Naive B cell (primary cell): ENCODE data around the gene TRIM8. TPM values are rescaled to one million over a fixed set of nuclear protein-coding genes. Genes with fewer than 3 reads are reported as not detected.
"Not testable (repeated sequence)": the region's sequence is repeated elsewhere in the genome, so short reads cannot be mapped to it uniquely, and the experiment has no call there.

ENCODE experiments used
- ATAC-seq, 2 donors: fragments of 150-1000 bp; cut with Tn5 transposase; 2 replicates each; pipeline ENCODE4 v1.10.0; 2021; ENCODE audit warnings: low read depth in 2 of 2, mild to moderate bottlenecking in 2 of 2, moderate library complexity in 2 of 2
- DNase-seq: peaks from one replicate; pipeline ENCODE4 v3.0.0; 2022
- H3K27ac Mint-ChIP-seq, 6 donors: one replicate each; pipeline ENCODE4 v1.8.0; 2020 to 2022; ENCODE audit warnings: mild to moderate bottlenecking in 6 of 6, mixed read lengths in 6 of 6, moderate library complexity in 5 of 6, inconsistent platforms in 2 of 6
- H3K27me3 Mint-ChIP-seq, 3 donors: one replicate each; pipeline ENCODE4 v1.8.0; 2021 to 2022; ENCODE audit warnings: mixed read lengths in 3 of 3, mild to moderate bottlenecking in 1 of 3
- H3K36me3 Mint-ChIP-seq, 2 donors: one replicate each; pipeline ENCODE4 v1.8.0; 2020 to 2022; ENCODE audit warnings: mixed read lengths in 2 of 2, inconsistent platforms in 1 of 2, mild to moderate bottlenecking in 1 of 2
- H3K4me1 Mint-ChIP-seq, 3 donors: one replicate each; pipeline ENCODE4 v1.8.0; 2020 to 2022; ENCODE audit warnings: mixed read lengths in 3 of 3, inconsistent platforms in 1 of 3, mild to moderate bottlenecking in 1 of 3, moderate library complexity in 1 of 3
- H3K4me3 Mint-ChIP-seq, 8 donors: one replicate each; pipeline ENCODE4 v1.8.0; 2020 to 2022; ENCODE audit warnings: mild to moderate bottlenecking in 8 of 8, mixed read lengths in 8 of 8, moderate library complexity in 8 of 8, inconsistent platforms in 2 of 8
- H3K9me3 Mint-ChIP-seq, 7 donors: one replicate each; pipeline ENCODE4 v1.8.0; 2020 to 2022; ENCODE audit warnings: mixed read lengths in 7 of 7, mild to moderate bottlenecking in 5 of 7, inconsistent platforms in 2 of 7, moderate library complexity in 1 of 7
- polyA plus RNA-seq, 6 donors: library from polyadenylated mRNA; unstranded; fragments of 300-500 nt; fragmentation: Illumina TruSeq; gene quantifications; one replicate each; pipeline ENCODE4 v1.2.3, GENCODE V29; 2021; ENCODE audit warnings: low read depth in 6 of 6

Gene TRIM8
- polyA plus RNA-seq, 6 donors from 2014 or later: 27.1 to 45.8 (median 30.2) TPM

DNA sequence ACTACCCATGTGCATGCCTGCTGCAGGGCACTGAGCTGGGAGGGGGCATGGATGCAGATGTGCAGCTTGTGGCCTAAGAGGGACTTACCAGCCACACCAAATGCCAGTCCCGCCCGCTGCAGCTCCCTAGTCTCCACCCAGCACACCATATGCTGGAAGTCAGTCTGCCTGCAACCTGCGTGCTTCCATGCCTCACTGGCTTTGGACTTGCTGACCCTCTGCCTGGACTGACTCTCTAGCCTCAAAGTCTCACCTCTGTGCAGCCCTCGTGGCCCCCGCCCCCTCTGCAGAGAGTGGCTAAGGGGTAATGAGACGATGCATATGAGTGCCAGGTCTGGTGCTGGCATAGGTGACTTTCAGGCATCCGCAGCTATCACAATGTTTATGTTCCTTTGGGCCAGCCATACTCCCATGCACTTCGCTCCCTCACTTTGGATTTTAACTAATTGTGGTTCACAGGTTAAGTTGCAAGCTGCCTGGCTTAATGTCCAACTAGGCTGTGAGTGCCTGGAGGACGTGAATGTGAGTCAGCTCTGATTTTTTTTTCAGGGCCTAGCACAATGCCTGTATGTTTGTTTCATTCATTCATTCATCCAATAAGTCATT, 21.7 kb downstream of the TRIM8 start:
- Mint-ChIP-seq H3K36me3 (no peaks in the 10 kb centered on the region), H3K27ac (no peak overlapping the region)

DNA sequence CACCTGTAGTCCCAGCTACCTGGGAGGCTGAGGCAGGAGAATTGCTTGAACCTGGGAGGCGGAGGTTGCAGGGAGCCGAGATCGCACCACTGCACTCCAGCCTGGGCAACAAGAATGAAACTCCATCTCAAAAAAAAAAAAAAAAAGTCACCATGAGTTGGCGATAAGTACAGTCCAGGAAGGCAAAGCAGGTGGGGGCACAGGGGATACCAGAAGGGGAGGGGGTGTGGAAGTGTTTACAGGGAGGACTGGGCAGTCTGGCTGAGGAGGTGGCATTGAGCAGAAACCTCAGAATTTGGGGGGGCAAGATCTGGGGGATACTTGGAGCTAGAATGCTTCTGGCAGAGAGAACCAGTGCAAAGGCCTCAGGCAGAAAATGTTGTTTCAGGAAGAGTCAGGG, 23.1 kb downstream of the TRIM8 start:
- not testable (repeated sequence) for ATAC-seq, H3K4me3 Mint-ChIP-seq, DNase-seq, H3K27me3 Mint-ChIP-seq, H3K36me3 Mint-ChIP-seq, H3K4me1 Mint-ChIP-seq, H3K9me3 Mint-ChIP-seq
- H3K27ac Mint-ChIP-seq: peak overlapping the region in 2 of 6 donors; percentile 28 to 68

More for the DNA sequence above, 21.7 kb downstream of the TRIM8 start:
- DNase-seq (no peak), ATAC-seq (no peak)
- Mint-ChIP-seq H3K9me3 (no peaks in the 10 kb centered on the region), H3K4me1 (peaks cover 9 to 13% (median 10%) of the 10 kb centered on the region in 3 donors), H3K27me3 (no peaks in the 10 kb centered on the region), H3K4me3 (no peak overlapping the region)

DNA sequence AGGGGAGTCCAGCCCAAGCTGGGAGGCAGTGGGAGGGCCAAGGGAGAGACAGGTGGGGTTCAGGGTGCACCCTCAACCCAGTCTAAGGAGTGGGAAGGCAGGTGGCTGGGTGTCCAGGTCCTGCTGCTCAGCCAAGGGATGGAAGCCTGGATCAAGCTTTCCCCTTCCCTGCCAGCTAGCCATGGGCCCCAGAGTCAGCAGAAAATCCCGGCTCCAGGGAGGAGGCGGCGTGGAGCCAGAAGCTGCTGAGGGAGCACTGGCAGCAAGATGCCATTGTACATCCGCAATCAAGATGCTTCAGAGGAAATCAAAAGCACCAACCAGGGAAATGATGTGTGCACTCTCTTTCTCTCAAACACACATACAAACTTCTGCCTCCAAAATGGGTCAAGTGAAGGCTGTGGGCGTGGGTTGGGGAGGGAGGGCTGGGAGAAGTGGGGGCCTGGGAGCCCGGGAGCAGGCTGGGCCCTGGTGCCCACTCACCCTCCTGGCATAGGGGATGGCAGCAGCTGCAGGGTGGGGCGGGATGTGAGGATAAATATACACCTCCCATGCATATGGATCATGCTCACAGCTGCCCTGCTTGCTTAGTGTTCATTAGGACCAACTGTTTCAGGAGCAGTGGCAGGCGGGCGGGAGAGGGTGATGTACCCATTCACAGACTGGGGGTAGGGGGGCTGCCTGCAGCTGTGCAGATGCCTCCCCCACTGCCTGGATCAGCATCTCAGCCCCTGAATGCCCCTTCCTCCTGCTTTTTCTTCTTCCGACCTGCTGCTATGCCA, 24.2 kb downstream of the TRIM8 start:
- Mint-ChIP-seq H3K4me3 (no peak overlapping the region), H3K27me3 (no peaks in the 10 kb centered on the region), H3K36me3 (no peaks in the 10 kb centered on the region), H3K4me1 (peaks cover 3 to 9% (median 8%) of the 10 kb centered on the region in 3 donors), H3K9me3 (no peaks in the 10 kb centered on the region), H3K27ac (peak overlapping the region in 1 of 6 donors; percentile 70)
- ATAC-seq: no peak
- DNase-seq: no peak

DNA sequence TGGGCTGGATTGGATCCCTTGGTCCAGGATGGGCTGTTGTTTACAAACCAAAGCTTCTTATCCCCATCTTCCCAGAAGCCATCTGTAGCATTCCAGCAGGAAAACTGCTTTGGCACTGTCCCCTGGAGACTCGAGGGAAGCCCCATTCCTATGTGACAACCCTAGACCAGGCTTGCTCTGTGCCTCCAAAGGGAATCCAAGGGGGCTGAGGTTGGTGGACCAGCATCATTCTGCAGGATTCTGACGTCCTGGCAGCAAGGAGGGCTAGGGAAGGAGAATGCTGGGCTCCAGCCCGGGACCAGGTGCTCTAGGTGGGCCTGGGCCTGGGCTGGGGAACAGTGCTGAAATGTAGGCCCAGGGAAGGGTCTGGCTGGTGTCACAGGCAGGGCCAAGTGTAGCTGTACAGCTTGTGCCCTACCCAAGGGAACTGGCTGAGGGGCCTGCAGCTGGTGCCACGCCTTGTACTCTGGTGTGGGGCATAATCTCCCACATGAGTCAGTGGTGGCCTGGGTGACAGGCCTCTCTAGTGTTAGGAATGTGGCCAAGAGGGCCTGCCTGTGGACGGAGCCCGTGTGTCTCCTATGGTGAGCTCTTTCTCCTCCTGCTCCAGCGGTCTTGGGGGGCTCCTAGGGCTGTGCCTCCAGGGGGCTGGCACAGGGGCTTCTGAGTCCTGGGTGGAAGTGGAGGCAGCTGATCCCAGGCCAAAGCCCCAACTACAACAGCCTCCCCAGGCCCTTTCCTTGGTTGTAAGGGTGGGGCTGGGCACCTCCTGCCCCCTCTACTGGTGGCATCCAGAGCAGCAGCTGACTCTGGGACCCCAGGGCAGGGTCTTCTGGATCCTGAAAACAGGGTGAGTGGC, 25.2 kb downstream of the TRIM8 start:
- peak overlapping the region in 1 of 6 donors; percentile 76 for H3K27ac Mint-ChIP-seq
- no peak overlapping the region for H3K4me3 Mint-ChIP-seq
- peaks cover 12 to 18% (median 17%) of the 10 kb centered on the region in 3 donors for H3K4me1 Mint-ChIP-seq
- DNase-seq (no peak), ATAC-seq (no peak)
- no peaks in the 10 kb centered on the region for H3K9me3 Mint-ChIP-seq
- H3K27me3 Mint-ChIP-seq: no peaks in the 10 kb centered on the region
- no peaks in the 10 kb centered on the region for H3K36me3 Mint-ChIP-seq

DNA sequence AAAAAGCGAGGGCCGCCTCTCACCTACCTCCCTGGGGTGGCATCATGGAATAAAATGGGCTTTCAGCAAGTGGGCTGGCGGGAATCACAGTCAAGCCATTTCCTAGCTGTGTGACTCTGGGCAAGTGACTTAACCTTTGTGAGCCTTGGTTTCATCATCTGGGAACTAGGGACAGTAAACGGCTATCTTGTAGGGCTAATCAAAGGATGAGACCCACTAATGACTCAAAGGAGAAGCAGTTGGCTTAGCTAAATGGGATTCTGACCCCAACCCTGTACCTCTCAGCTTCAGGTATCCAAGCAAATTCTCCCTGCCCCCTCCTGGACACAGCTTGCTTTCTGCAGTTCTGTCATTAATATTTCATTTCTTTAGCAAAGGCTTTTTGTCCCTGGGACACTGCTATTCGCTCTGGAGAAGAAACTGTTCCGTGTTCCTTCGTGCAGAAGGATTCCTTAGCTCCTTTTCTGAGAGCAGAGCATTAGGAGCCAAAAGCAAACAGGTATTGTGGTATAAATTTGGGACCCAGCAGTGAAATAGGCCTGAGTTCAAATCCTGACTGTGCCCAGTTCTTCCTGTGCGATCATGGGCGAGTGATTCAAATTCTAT, 25.9 kb downstream of the TRIM8 start:
- DNase-seq (no peak), ATAC-seq (no peak)
- H3K27ac Mint-ChIP-seq: no peak overlapping the region
- H3K36me3 Mint-ChIP-seq: no peaks in the 10 kb centered on the region
- peaks cover 18 to 24% (median 20%) of the 10 kb centered on the region in 3 donors for H3K4me1 Mint-ChIP-seq
- H3K4me3 Mint-ChIP-seq: no peak overlapping the region
- H3K9me3 Mint-ChIP-seq: no peaks in the 10 kb centered on the region
- no peaks in the 10 kb centered on the region for H3K27me3 Mint-ChIP-seq

DNA sequence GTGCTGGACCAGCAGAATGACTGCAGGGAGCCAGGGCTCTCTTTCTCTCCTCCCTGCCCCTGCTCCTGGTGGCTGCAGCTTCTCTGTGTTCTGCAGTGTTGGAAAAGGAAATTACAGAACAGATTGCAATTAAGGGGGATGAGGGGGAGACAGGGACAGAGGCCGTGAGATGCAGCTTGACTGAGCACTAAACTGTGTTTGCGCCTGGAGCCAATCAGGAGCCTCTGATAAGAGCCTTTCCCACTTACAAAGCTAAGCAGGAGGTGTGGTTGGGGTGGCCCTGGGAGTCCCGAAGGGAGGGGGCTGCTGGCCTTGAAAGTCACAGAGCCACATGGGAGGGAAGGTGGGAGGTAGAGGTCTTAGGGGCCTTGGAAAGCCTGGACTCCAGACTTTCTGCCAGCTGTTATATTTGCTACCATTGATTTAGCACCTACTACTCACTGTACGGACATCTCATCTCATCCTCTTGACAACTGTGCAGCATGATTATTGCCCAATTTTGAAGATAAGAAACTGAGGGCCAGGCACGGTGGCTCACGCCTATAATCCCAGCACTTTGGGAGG, 26.7 kb downstream of the TRIM8 start:
- H3K36me3 Mint-ChIP-seq: no peaks in the 10 kb centered on the region
- no peak for DNase-seq
- no peak overlapping the region for H3K27ac Mint-ChIP-seq
- H3K4me3 Mint-ChIP-seq: peak overlapping the region in 1 of 8 donors; percentile 3
- H3K9me3 Mint-ChIP-seq: no peaks in the 10 kb centered on the region
- H3K4me1 Mint-ChIP-seq: peaks cover 23 to 32% (median 28%) of the 10 kb centered on the region in 3 donors
- no peak for ATAC-seq
- no peaks in the 10 kb centered on the region for H3K27me3 Mint-ChIP-seq

DNA sequence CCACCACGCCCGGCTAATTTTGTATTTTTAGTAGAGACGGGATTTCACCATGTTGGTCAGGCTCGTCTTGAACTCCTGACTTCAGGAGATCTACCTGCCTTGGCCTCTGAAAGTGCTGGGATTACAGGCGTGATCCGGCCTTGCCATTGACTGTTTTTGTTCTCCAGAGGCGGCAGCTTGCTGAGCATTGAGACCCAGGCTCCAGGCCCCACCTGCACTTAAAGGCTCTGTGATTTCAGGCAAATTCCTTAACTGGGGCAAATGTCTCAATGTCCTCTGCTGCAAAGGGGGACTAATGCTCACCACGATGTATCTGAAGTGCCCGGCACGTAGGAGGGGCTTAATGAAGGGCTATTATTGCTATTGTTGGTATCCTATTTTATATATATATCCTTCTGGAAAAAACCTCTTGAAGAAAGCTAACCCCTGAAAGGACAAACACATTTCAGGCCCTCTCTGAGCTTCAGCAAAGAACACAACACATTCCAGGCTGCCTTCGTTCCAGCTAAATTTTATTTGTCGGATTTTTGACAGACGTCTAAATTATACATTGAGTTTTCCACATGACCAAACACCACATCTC, 29.0 kb downstream of the TRIM8 start:
- DNase-seq (no peak), ATAC-seq (no peak)
- Mint-ChIP-seq H3K27ac (peak overlapping the region in 3 of 6 donors; percentile 55 to 89 (median 68)), H3K4me1 (peaks cover 16 to 37% (median 31%) of the 10 kb centered on the region in 3 donors), H3K27me3 (no peaks in the 10 kb centered on the region), H3K36me3 (no peaks in the 10 kb centered on the region), H3K9me3 (no peaks in the 10 kb centered on the region), H3K4me3 (peak overlapping the region; percentile 20 to 86 (median 72))

DNA sequence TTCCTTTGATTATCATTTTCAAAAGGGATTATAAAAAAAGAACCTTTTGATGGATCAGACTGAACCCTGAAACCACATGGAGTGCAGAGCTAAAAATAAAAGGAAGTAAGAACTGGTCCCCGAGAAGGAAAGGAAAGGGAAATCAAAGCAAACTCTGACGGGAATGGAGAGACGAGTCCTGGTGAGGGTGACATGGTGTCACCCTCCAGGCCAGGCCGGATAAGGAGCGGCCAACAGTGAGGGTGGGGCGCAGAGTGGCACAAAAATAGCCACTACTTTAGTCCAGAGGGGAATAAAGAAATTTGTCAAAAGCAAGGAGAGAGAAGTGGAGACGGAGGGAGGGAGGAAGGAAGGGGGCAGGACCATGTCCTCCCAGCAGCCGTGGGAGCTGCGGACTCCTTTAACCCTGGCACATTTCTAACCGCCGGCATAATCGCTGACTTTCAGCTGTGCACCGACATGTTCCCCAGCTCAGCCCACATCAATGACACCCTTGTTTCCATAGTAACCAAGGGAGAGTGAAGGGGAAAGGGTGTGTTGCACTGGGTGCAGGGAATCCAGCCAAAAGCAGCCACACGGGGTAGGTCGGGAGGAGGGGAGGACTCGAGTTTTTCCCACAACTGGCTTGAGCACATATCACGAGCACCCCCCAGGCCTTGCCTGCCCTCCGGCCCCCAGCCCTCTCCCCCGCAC, 29.7 kb downstream of the TRIM8 start:
- H3K9me3 Mint-ChIP-seq: no peaks in the 10 kb centered on the region
- peak overlapping the region; percentile 20 to 86 (median 72) for H3K4me3 Mint-ChIP-seq
- ATAC-seq (peak; percentile 70 to 75), DNase-seq (peak; percentile 24)
- peak overlapping the region in 5 of 6 donors; percentile 21 to 89 (median 68) for H3K27ac Mint-ChIP-seq
- no peaks in the 10 kb centered on the region for H3K27me3 Mint-ChIP-seq
- H3K36me3 Mint-ChIP-seq: no peaks in the 10 kb centered on the region
- H3K4me1 Mint-ChIP-seq: peaks cover 20 to 41% (median 31%) of the 10 kb centered on the region in 3 donors

DNA sequence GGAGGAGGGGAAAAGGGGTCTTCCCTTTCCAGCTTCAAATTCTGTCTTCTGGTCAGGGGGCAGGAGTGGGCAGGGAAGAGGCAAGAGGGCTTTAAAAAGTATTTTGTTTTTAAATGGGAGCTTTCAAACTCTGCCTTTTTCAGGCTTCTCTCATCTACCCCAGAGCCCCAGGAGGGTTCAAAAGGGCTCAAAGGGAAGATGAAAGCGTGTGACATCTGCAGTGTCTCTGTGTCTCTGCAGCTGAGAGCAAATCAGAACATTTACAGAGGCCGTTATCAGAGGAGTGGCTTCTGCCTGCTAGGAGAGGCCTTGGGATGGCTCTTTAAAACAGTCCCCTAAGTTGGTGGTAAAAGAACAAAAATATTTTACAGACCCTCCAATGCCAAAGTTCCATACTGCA, 30.3 kb downstream of the TRIM8 start:
- H3K4me1 Mint-ChIP-seq: peaks cover 20 to 43% (median 31%) of the 10 kb centered on the region in 3 donors
- ATAC-seq (no peak), DNase-seq (no peak)
- H3K27me3 Mint-ChIP-seq: no peaks in the 10 kb centered on the region
- no peaks in the 10 kb centered on the region for H3K36me3 Mint-ChIP-seq
- H3K9me3 Mint-ChIP-seq: no peaks in the 10 kb centered on the region
- H3K27ac Mint-ChIP-seq: peak overlapping the region in 2 of 6 donors; percentile 26 to 42
- H3K4me3 Mint-ChIP-seq: peak overlapping the region in 5 of 8 donors; percentile 9 to 75 (median 32)

DNA sequence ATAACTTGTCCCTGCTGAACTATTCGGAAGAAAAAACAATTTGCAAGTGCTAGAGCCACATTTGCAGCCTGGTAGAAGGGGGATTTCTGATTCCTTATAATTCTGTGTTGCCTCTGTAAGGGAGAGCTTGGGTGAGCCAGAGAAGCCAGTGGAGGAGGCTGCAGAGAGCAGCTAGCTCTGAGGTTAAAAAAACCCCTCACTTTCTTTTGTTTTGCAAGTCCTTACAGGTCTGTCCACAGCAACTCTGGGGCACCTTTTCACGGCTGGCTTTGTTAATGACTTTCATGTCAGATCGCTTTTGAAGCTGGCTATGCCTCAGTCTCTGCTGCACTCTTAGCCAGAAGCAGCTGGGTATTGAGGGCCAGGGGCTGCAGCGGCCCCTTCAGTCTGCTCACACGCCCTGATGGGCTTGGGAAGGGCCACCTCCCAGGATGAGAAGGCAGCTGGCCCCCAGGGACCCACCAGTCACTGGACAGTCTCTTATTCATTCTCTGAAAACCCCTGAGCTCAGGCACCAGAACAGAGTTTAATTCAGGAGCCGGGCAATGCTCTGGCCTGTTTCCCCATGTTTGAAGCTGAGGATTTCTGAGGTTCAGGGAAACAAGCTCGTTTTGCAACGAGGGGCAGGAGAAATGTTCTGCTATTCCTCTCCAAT, 30.9 kb downstream of the TRIM8 start:
- no peaks in the 10 kb centered on the region for H3K9me3 Mint-ChIP-seq
- ATAC-seq (no peak), DNase-seq (no peak)
- peak overlapping the region in 5 of 8 donors; percentile 23 to 75 (median 43) for H3K4me3 Mint-ChIP-seq
- no peaks in the 10 kb centered on the region for H3K36me3 Mint-ChIP-seq
- peak overlapping the region in 4 of 6 donors; percentile 19 to 49 (median 34) for H3K27ac Mint-ChIP-seq
- H3K4me1 Mint-ChIP-seq: peaks cover 20 to 43% (median 31%) of the 10 kb centered on the region in 3 donors
- H3K27me3 Mint-ChIP-seq: no peaks in the 10 kb centered on the region

DNA sequence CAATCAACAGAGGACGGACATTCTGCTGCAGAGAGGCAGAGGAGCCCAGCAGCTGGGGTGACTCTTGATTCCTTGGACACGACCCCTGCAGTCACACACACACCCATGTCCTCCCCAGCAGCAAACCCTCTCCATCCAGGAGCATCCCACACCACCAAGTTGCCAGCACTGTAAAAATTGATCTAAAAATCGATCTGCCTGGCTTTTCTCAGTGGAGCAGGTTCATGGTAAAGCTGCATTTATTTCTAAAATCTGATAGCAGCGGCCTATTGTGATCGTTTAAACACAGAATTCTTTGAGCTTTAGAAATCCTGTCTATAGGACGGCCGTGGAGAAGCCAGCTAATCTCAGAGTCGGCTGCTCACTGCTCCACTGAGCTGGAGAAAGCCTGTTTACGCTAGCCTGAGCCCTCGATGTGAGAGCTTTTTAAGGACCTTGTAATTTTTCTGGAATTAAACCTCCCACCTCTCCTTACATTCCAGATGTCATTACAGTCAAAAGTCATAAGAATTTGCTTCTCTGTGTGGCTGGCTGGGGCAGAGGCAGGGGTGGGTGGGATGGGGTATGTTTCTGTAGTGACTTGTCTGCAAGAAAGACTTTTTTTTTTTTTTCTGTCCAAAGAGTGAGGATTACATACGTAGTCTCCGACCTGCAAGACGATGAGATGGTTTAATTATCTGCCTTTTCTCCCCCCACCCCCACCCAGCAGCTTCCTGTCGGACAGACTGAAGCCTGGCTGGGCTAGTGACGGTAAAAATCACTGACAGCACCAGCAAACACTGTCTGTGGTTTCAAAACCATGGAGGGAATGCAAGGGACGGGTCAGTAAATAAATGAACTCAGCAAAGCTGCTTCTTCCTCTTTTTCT, 31.6 kb downstream of the TRIM8 start:
- Mint-ChIP-seq H3K4me1 (peaks cover 20 to 43% (median 31%) of the 10 kb centered on the region in 3 donors), H3K27ac (peak overlapping the region in 4 of 6 donors; percentile 19 to 72 (median 46)), H3K27me3 (no peaks in the 10 kb centered on the region), H3K36me3 (no peaks in the 10 kb centered on the region), H3K4me3 (peak overlapping the region in 5 of 8 donors; percentile 29 to 75 (median 43)), H3K9me3 (no peaks in the 10 kb centered on the region)
- peak; percentile 49 to 62 for ATAC-seq
- DNase-seq: no peak
